HCEC 1CT (cell line): Measurements from ENCODE around the gene CDHR2.

Experiments
- DNase-seq: peaks from one replicate; pipeline ENCODE4 v3.0.0-alpha.2; 2017

The CDHR2 gene

DNA sequence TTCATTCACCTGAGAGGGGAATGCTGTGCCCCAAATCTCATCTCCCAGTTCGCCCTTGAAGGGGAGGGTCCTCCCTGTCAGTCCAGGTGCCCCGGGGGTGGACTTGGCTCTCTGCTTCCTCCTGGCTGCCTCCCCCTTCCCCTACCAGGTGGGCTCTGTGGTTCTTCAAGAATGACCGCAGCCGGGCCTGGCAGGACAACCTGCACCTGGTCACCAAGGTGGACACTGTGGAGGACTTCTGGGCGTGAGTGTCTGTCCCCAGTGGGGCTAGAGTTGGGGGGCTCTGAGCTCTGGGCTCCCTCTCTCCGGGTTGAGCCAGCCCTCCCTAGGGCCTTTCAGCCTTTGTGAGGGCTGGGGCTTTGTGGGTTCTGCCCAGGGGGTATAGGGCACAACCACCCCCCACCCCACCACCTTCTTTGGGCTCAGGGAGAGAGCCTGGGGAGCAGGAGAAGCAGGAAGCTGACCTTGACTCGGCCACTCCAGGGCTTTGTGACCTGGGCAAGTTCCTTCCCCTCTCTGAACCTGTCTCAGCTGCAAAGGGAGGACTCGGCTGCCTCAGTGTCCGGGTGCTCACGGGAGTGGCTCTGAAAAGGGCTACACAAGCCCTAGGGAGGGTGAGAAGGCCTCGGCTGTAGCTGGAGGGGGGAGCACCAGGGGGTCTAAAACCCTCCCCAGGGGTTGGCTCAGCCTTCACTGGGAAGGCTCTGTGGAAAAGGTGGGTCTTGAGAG is 94.5 kb downstream of the CDHR2 start:
- no peak for DNase-seq

GRCh38 chr5:176644294-176644693 is 95.2 kb downstream of the CDHR2 start:
- DNase-seq: no peak

- DNase-seq: no peak
Measured at GRCh38 chr5:176644878-176645670, 95.9 kb downstream of the CDHR2 start.
